ENCODE data around the gene FTSJ3. TPM values are rescaled to one million over a fixed set of nuclear protein-coding genes. Genes with fewer than 3 reads are reported as not detected.
A peak's percentile ranks its signal among the peaks of the same experiment; 100 is the strongest.

Gene FTSJ3
- total RNA-seq, 2 donors from 2014 or later: 25.4 to 44.6 TPM

DNA sequence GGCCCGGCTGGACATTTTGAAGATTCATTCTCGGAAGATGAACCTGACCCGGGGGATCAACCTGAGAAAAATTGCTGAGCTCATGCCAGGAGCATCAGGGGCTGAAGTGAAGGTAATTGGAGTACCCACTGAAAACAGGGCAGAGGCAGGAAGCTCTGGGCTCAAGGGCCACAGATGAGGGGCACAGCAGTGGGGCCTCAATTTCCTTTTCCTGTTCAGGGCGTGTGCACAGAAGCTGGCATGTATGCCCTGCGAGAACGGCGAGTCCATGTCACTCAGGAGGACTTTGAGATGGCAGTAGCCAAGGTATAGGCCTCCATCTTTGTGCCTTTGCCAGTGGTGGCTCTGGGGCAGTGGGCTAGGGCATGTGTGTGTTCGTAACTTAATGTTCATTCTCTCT is 4.0 kb upstream of the FTSJ3 start:
- no peak overlapping the region for H3K4me3 ChIP-seq
- no peak for DNase-seq
- peaks cover 36% of the 10 kb centered on the region for H3K36me3 ChIP-seq
- no peaks in the 10 kb centered on the region for H3K9me3 ChIP-seq
- no peak overlapping the region for H3K9ac ChIP-seq (ENCODE audit: low read depth in 2 of 2, low read length in 2 of 2)
- intact Hi-C loops (cut with DNase I): loop anchor here (10.0 kb wide), 1 partner anchor 207 kb away; the partner anchor contains the start of gene MAP3K3
- H3K4me1 ChIP-seq: peaks cover 11% of the 10 kb centered on the region
- no peaks in the 10 kb centered on the region for H3K27me3 ChIP-seq
- no peak overlapping the region for H3K27ac ChIP-seq
- TF ChIP-seq, protein P1, sequence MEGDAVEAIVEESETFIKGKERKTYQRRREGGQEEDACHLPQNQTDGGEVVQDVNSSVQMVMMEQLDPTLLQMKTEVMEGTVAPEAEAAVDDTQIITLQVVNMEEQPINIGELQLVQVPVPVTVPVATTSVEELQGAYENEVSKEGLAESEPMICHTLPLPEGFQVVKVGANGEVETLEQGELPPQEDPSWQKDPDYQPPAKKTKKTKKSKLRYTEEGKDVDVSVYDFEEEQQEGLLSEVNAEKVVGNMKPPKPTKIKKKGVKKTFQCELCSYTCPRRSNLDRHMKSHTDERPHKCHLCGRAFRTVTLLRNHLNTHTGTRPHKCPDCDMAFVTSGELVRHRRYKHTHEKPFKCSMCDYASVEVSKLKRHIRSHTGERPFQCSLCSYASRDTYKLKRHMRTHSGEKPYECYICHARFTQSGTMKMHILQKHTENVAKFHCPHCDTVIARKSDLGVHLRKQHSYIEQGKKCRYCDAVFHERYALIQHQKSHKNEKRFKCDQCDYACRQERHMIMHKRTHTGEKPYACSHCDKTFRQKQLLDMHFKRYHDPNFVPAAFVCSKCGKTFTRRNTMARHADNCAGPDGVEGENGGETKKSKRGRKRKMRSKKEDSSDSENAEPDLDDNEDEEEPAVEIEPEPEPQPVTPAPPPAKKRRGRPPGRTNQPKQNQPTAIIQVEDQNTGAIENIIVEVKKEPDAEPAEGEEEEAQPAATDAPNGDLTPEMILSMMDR (IDR thresholded peaks at IDR 0.05): no peak

DNA sequence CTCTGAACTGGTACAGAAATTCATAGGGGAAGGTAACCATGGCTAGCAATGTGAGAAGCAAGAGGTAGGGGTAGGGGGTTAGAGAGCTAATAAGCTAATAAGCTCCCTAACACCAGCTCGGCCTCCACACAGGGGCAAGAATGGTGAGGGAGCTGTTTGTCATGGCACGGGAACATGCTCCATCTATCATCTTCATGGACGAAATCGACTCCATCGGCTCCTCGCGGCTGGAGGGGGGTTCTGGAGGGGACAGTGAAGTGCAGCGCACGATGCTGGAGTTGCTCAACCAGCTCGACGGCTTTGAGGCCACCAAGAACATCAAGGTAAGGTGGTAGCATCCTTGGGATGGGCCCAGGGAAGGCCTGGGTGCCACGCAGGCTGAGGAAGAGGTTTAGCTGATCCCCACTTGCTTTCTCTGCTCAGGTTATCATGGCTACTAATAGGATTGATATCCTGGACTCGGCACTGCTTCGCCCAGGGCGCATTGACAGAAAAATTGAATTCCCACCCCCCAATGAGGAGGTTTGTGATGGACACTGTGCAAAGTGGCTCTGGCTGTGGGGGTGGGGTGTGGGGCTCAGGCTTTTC is 3.5 kb upstream of the FTSJ3 start:
- no peak for DNase-seq
- H3K9ac ChIP-seq (ENCODE audit: low read depth in 2 of 2, low read length in 2 of 2): no peak overlapping the region
- TF ChIP-seq, protein P1 (IDR thresholded peaks at IDR 0.05): no peak
- no peak overlapping the region for H3K4me3 ChIP-seq
- H3K27ac ChIP-seq: no peak overlapping the region
- no peaks in the 10 kb centered on the region for H3K9me3 ChIP-seq
- H3K27me3 ChIP-seq: no peaks in the 10 kb centered on the region
- H3K4me1 ChIP-seq: peaks cover 14% of the 10 kb centered on the region
- intact Hi-C loops (cut with DNase I): loop anchor here (10.0 kb wide), 1 partner anchor 206 kb away; the partner anchor contains the start of gene MAP3K3
- H3K36me3 ChIP-seq: peaks cover 36% of the 10 kb centered on the region

DNA sequence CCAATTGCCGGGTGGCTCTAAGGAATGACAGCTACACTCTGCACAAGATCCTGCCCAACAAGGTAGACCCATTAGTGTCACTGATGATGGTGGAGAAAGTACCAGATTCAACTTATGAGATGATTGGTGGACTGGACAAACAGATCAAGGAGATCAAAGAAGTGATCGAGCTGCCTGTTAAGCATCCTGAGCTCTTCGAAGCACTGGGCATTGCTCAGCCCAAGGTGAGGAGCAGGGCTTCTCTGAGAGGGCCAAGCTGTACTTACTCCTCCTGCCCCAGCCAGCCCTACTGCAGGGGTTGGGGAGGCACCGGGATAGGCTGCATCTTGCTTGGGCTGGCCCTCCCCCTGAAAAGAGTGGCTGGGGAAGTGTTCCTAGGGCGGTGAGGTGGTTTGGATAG is 2.8 kb upstream of the FTSJ3 start:
- no peak overlapping the region for H3K27ac ChIP-seq
- H3K27me3 ChIP-seq: no peaks in the 10 kb centered on the region
- H3K4me1 ChIP-seq: peaks cover 17% of the 10 kb centered on the region
- H3K4me3 ChIP-seq: no peak overlapping the region
- intact Hi-C loops (cut with DNase I): loop anchor here (10.0 kb wide), 1 partner anchor 205 kb away; the partner anchor contains the start of gene MAP3K3
- peaks cover 36% of the 10 kb centered on the region for H3K36me3 ChIP-seq
- no peak overlapping the region for H3K9ac ChIP-seq (ENCODE audit: low read depth in 2 of 2, low read length in 2 of 2)
- no peak for DNase-seq
- no peaks in the 10 kb centered on the region for H3K9me3 ChIP-seq
- TF ChIP-seq, protein P1 (IDR thresholded peaks at IDR 0.05): no peak

DNA sequence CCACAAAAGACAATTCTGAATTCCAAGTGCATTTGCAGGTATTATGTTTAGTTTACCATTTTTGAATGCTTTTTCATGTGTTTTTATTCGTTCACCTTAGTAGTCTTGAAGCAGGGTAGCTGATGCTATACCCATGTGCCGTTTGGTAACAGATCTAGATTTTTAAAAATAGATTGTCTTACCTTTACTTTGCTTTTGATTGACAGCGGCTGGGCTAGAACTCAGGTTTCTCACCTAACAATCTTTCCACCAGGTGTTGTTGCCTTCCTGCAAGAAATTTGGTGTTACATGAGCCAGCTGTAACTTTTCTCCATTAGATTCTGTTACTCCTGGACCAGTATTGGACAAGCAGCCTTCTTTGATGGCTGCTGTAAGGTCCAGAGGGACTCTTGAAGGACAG is 1.5 kb upstream of the FTSJ3 start:
- Histone ChIP-seq H3K9me3 (no peaks in the 10 kb centered on the region), H3K36me3 (peaks cover 40% of the 10 kb centered on the region), H3K27me3 (no peaks in the 10 kb centered on the region), H3K4me1 (peaks cover 17% of the 10 kb centered on the region), H3K9ac (ENCODE audit: low read depth in 2 of 2, low read length in 2 of 2) (no peak overlapping the region), H3K4me3 (no peak overlapping the region), H3K27ac (no peak overlapping the region)
- no peak for DNase-seq
- intact Hi-C loops (cut with DNase I): loop anchor here (10.0 kb wide), 1 partner anchor 54 kb away; the partner anchor contains the start of genes CCDC47 and DDX42
- TF ChIP-seq, protein P1 (IDR thresholded peaks at IDR 0.05): no peak

DNA sequence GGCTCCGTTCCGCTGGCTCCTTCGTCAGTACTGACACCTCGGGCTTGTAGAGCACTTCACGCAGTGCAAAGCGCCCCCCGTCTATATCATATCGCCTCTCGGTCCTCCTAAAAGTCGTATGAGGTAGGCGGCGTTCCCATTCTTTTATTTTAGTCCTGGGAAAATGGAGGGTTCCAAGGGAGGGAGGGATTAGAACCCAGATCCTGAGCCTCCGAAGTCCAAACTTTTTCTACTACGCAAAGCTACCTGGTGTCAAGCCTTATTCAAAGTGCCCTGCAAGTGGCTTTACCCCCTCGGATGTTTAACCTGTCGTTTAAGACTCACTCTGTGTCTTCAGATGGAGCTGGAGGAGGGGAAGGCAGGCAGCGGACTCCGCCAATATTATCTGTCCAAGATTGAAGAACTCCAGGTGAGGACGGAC is 348 bp upstream of the FTSJ3 start:
- intact Hi-C loops (cut with DNase I): loop anchor here (10.0 kb wide), 1 partner anchor 53 kb away; the partner anchor contains the start of genes CCDC47 and DDX42
- Histone ChIP-seq H3K9me3 (no peaks in the 10 kb centered on the region), H3K9ac (ENCODE audit: low read depth in 2 of 2, low read length in 2 of 2) (peak overlapping the region; percentile 91), H3K36me3 (peaks cover 35% of the 10 kb centered on the region), H3K27me3 (no peaks in the 10 kb centered on the region), H3K4me3 (peak overlapping the region; percentile 90), H3K4me1 (peaks cover 17% of the 10 kb centered on the region), H3K27ac (peak overlapping the region; percentile 91)
- DNase-seq: no peak
- TF ChIP-seq, protein P1 (IDR thresholded peaks at IDR 0.05): no peak

Measured in colonic mucosa (tissue), 4 donors.